SK-N-SH (cell line): ENCODE measurements around the gene NUDT12. TPM values are rescaled to one million over a fixed set of nuclear protein-coding genes. Genes with fewer than 3 reads are reported as not detected.

Source experiments
- CTCF ChIA-PET: fragments of 300-600, 350-600 bp; formaldehyde crosslinking; extraction: SDS; loops from one replicate; lab custom pipeline; 2021; lab: Yijun Ruan, JAX
- POLR2A ChIA-PET: fragments of 350-600 bp; sonication (Branson Sonifier 250); formaldehyde crosslinking; extraction: SDS; loops from one replicate; lab custom pipeline; 2020; ENCODE audit warnings: antibody characterized with exemption, inconsistent platforms; lab: Yijun Ruan, JAX
- DNase-seq: peaks from one replicate; pipeline ENCODE4 v3.0.0; 2012
- H2AFZ ChIP-seq: fragments of 200-600 bp; sonication (generic); 2 replicates; pipeline ENCODE4 v1.8.1; 2016; ENCODE audit warnings: antibody characterized with exemption, mild to moderate bottlenecking, low read depth
- H3F3A ChIP-seq: fragments of 200-600 bp; sonication (generic); replicated peaks from 2 replicates; pipeline ENCODE3; 2016; ENCODE audit warnings: antibody characterized with exemption, mild to moderate bottlenecking; ENCODE audit not compliant: insufficient read depth
- H3K27ac ChIP-seq, 2 experiments: fragments of 200-500 bp in 1 of 2; fragments of 200-600 bp in 1 of 2; sonication (Bioruptor generic) in 1 of 2; sonication (generic), shearing (Covaris generic) in 1 of 2; 2 replicates each; pipeline versions ENCODE4 v1.5.1 to v1.6.1; 2014 to 2016; ENCODE audit warnings: low read depth in 2 of 2, inconsistent platforms in 1 of 2, low read length in 1 of 2, mild to moderate bottlenecking in 1 of 2, mixed read lengths in 1 of 2
- H3K27me3 ChIP-seq: fragments of 200-600 bp; sonication (generic), shearing (Covaris generic); 2 replicates; pipeline ENCODE4 v1.6.1; 2016; ENCODE audit warnings: mixed run types; ENCODE audit not compliant: insufficient read depth
- H3K36me3 ChIP-seq, 2 experiments: fragments of 200-500 bp in 1 of 2; fragments of 200-600 bp in 1 of 2; sonication (Bioruptor generic) in 1 of 2; sonication (generic) in 1 of 2; replicated peaks in 1 of 2; 2 replicates each; pipeline versions ENCODE3 to v1.5.1; 2014 to 2016; ENCODE audit warnings: low read length in 1 of 2, mild to moderate bottlenecking in 1 of 2; ENCODE audit not compliant: insufficient read depth in 2 of 2, control insufficient read depth in 1 of 2
- H3K4me1 ChIP-seq, 2 experiments: fragments of 200-500 bp in 1 of 2; fragments of 200-600 bp in 1 of 2; sonication (Bioruptor generic) in 1 of 2; sonication (generic), shearing (Covaris generic) in 1 of 2; 2 replicates each; pipeline versions ENCODE4 v1.5.1 to v1.6.1; 2014 to 2016; ENCODE audit warnings: low read depth in 1 of 2, low read length in 1 of 2, mixed run types in 1 of 2; ENCODE audit not compliant: insufficient read depth in 2 of 2, control insufficient read depth in 1 of 2
- H3K4me2 ChIP-seq: fragments of 200-600 bp; sonication (generic), shearing (Covaris generic); 2 replicates; pipeline ENCODE4 v1.6.1; 2017; ENCODE audit warnings: mixed run types
- H3K4me3 ChIP-seq, 2 experiments: fragments of 200-500 bp in 1 of 2; fragments of 200-600 bp in 1 of 2; sonication (Bioruptor generic) in 1 of 2; sonication (generic), shearing (Covaris generic) in 1 of 2; 2 replicates each; pipeline versions ENCODE4 v1.5.1 to v1.8.1; 2014 to 2016; ENCODE audit warnings: low read depth in 2 of 2, inconsistent platforms in 1 of 2, low read length in 1 of 2, mild to moderate bottlenecking in 1 of 2, mixed read lengths in 1 of 2, moderate library complexity in 1 of 2
- H3K79me2 ChIP-seq: fragments of 200-600 bp; sonication (generic); 2 replicates; pipeline ENCODE4 v1.8.1; 2017; ENCODE audit warnings: mild to moderate bottlenecking; ENCODE audit not compliant: insufficient read depth
- H3K9ac ChIP-seq: fragments of 200-600 bp; sonication (generic); 2 replicates; pipeline ENCODE4 v1.6.1; 2017; ENCODE audit warnings: mixed run types
- H3K9me2 ChIP-seq: fragments of 200-600 bp; sonication (generic); 2 replicates; pipeline ENCODE4 v1.6.1; 2017; ENCODE audit warnings: mixed run types
- H3K9me3 ChIP-seq: fragments of 200-600 bp; sonication (generic); 2 replicates; pipeline ENCODE4 v1.6.1; 2017; ENCODE audit warnings: mixed run types, mild to moderate bottlenecking, moderate library complexity
- H4K20me1 ChIP-seq: fragments of 200-600 bp; sonication (generic); 2 replicates; pipeline ENCODE4 v1.6.1; 2017; ENCODE audit warnings: mild to moderate bottlenecking, mixed run types; ENCODE audit not compliant: insufficient read depth
- CHD2 ChIP-seq: fragments of 150-350 bp; IDR thresholded peaks from 2 replicates; pipeline ENCODE4 v1.6.1; 2018; ENCODE audit warnings: low read length; ENCODE audit not compliant: partially characterized antibody
- CTCF ChIP-seq: fragments of 200-600 bp; sonication (generic); IDR thresholded peaks from 2 replicates; pipeline ENCODE4 v1.6.1; 2017; ENCODE audit warnings: antibody characterized with exemption, mild to moderate bottlenecking, moderate library complexity
- EP300 ChIP-seq, 2 experiments: IDR thresholded peaks; 2 replicates each; pipeline versions ENCODE4 v1.4.0 to v1.6.1; 2012; ENCODE audit warnings: borderline replicate concordance in 1 of 2, low read depth in 1 of 2, low read length in 1 of 2
- EZH2phosphoT487 ChIP-seq: fragments of 200-600 bp; sonication (generic); IDR thresholded peaks from 2 replicates; pipeline ENCODE4 v1.6.1; 2017; ENCODE audit warnings: low read depth, mixed run types, mild to moderate bottlenecking, antibody characterized with exemption, moderate library complexity, borderline replicate concordance
- FOXM1 ChIP-seq: IDR thresholded peaks from 2 replicates; pipeline ENCODE4 v1.4.0; 2012; ENCODE audit warnings: low read depth, mild to moderate bottlenecking
- GABPA ChIP-seq: IDR thresholded peaks from 2 replicates; pipeline ENCODE4 v1.4.0; 2012; ENCODE audit warnings: low read depth, mild to moderate bottlenecking
- GATA2 ChIP-seq: sonication (generic); formaldehyde crosslinking; IDR thresholded peaks from 2 replicates; pipeline ENCODE4 v1.5.0; 2020; ENCODE audit warnings: mild to moderate bottlenecking, missing genetic modification reagents
- IRF3 ChIP-seq: fragments of 150-350 bp; IDR thresholded peaks from 2 replicates; pipeline ENCODE4 v1.6.1; 2016; ENCODE audit warnings: mild to moderate bottlenecking, low read depth, low read length
- JUND ChIP-seq: IDR thresholded peaks from 2 replicates; pipeline ENCODE4 v1.4.0; 2012
- MEF2A ChIP-seq: IDR thresholded peaks from 2 replicates; pipeline ENCODE4 v1.4.0; 2012; ENCODE audit warnings: low read depth, borderline replicate concordance
- NFIC ChIP-seq: IDR thresholded peaks from 2 replicates; pipeline ENCODE4 v1.4.0; 2012; ENCODE audit warnings: borderline replicate concordance
- SMC3 ChIP-seq: IDR thresholded peaks from 2 replicates; pipeline ENCODE4 v1.6.1; 2012; ENCODE audit warnings: low read depth, low read length, improper control_type of control experiment
- TAF1 ChIP-seq: IDR thresholded peaks from 2 replicates; pipeline ENCODE4 v1.6.1; 2012; ENCODE audit warnings: low read depth, mild to moderate bottlenecking, low read length, moderate library complexity, borderline replicate concordance
- USF1 ChIP-seq: IDR thresholded peaks from 2 replicates; pipeline ENCODE4 v1.4.0; 2012; ENCODE audit warnings: low read depth, borderline replicate concordance
- WGBS: methylation state at CpG from one replicate; pipeline ENCODE4 v1.1.6; 2017; ENCODE audit warnings: low lambda C conversion rate; 5-methylcytosine and 5-hydroxymethylcytosine counted together
- polyA plus RNA-seq, 3 experiments: library from polyadenylated mRNA; depleted of rRNA; stranded (reverse); fragments of >200 nt; gene quantifications; 2 replicates each; pipeline ENCODE4 v1.2.3, GENCODE V29; 2012

The NUDT12 gene
- polyA plus RNA-seq, 1 of the 3 experiments (the other 2 are of a cell fraction): 4.9 TPM

DNA sequence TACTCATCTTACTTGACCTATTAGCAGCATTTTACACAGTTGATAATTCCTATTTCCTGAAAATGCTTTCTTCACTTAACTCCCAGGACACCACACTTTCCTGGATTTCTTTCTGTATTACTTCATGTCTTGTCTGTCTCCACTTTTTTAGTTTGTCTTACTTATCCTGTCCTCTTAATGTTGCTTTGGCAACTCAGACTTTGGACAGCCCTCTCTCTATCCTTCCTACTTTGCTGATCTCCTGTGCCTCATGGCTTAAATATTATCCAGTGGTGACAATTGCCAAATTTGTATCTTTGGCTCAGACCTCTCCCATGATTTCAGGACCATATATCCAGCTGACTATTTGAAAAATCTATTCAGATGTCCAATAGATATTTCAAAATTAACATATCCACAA is 39.8 kb upstream of the NUDT12 start (continued):
- TF ChIP-seq CTCF (no peak), FOXM1 (no peak), CHD2 (no peak), TAF1 (no peak), NFIC (no peak), MEF2A (no peak), USF1 (no peak), EZH2phosphoT487 (no peak)

GRCh38 chr5:103601314-103601713 is 38.7 kb upstream of the NUDT12 start:
- no peak for DNase-seq
- H2AFZ ChIP-seq: no peak overlapping the region

GRCh38 chr5:103600086-103600485 is 37.5 kb upstream of the NUDT12 start:
- H3K9ac ChIP-seq: no peak overlapping the region
- no peak for TF ChIP-seq SMC3
- no peak for TF ChIP-seq EZH2phosphoT487
- no peak for TF ChIP-seq IRF3
- TF ChIP-seq EP300 (IDR thresholded peaks at IDR 0.05; ENCODE audit: borderline replicate concordance in 1 of 2, low read depth in 1 of 2, low read length in 1 of 2): no peak
- TF ChIP-seq CTCF: no peak
- TF ChIP-seq GABPA: no peak
- no peak for TF ChIP-seq USF1
- TF ChIP-seq GATA2: no peak
- TF ChIP-seq, all 33 proteins: peak for 0
- Histone ChIP-seq H3F3A (no peaks in the 10 kb centered on the region), H4K20me1 (no peaks in the 10 kb centered on the region), H3K27me3 (no peaks in the 10 kb centered on the region), H3K4me1 (peaks cover 0 to 3% of the 10 kb centered on the region in 2 experiments; a peak in 2 of 4 replicates), H3K4me2 (no peak overlapping the region), H3K27ac (no peak overlapping the region), H3K9me2 (no peaks in the 10 kb centered on the region), H3K4me3 (no peak overlapping the region), H3K9me3 (no peaks in the 10 kb centered on the region), H3K79me2 (no peaks in the 10 kb centered on the region), H3K36me3 (no peaks in the 10 kb centered on the region), H2AFZ (no peak overlapping the region)
- ChIA-PET POLR2A (no interaction called here), CTCF (no interaction called here)
- 57% methylated on average over 1 of the region's 1 CpG for WGBS
- no peak for DNase-seq

More at GRCh38 chr5:103601314-103601713, 38.7 kb upstream of the NUDT12 start:
- Histone ChIP-seq H3K36me3 (no peaks in the 10 kb centered on the region), H3K27me3 (no peaks in the 10 kb centered on the region), H3K9ac (no peak overlapping the region), H3K79me2 (no peaks in the 10 kb centered on the region), H3K4me3 (no peak overlapping the region), H3K27ac (no peak overlapping the region), H3K9me2 (no peaks in the 10 kb centered on the region), H3K4me2 (no peak overlapping the region), H3F3A (no peaks in the 10 kb centered on the region), H4K20me1 (no peaks in the 10 kb centered on the region), H3K9me3 (no peaks in the 10 kb centered on the region), H3K4me1 (peaks cover 0 to 3% of the 10 kb centered on the region in 2 experiments; a peak in 2 of 4 replicates)
- CTCF ChIA-PET: no interaction called here
- 87% methylated on average over 3 of the region's 3 CpGs for WGBS
- TF ChIP-seq JUND: no peak
- POLR2A ChIA-PET: no interaction called here
